GM23248 (cell line): ENCODE results near the gene C19orf25. TPM values are rescaled to one million over a fixed set of nuclear protein-coding genes. Genes with fewer than 3 reads are reported as not detected.

Experiments used
- DNase-seq: peaks from one replicate; pipeline ENCODE4 v3.0.0-alpha.2; 2015
- H2AFZ ChIP-seq: fragments of 200-600 bp; sonication (generic); 2 replicates; pipeline ENCODE4 v1.6.1; 2016; ENCODE audit warnings: antibody characterized with exemption
- H3F3A ChIP-seq: fragments of 200-600 bp; sonication (generic); 2 replicates; pipeline ENCODE4 v1.6.1; 2016; ENCODE audit warnings: mild to moderate bottlenecking, antibody characterized with exemption, mixed run types; ENCODE audit not compliant: insufficient read depth
- H3K27ac ChIP-seq: fragments of 200-600 bp; sonication (generic); 2 replicates; pipeline ENCODE4 v1.5.1; 2016; ENCODE audit warnings: mild to moderate bottlenecking
- H3K27me3 ChIP-seq: fragments of 200-600 bp; sonication (generic); replicated peaks from 2 replicates; pipeline ENCODE4 v1.6.1; 2016; ENCODE audit warnings: mild to moderate bottlenecking; ENCODE audit not compliant: insufficient read depth
- H3K36me3 ChIP-seq: fragments of 200-600 bp; sonication (generic); 2 replicates; pipeline ENCODE4 v1.6.1; 2016; ENCODE audit warnings: low read depth, mild to moderate bottlenecking
- H3K4me1 ChIP-seq: fragments of 200-600 bp; sonication (generic); 2 replicates; pipeline ENCODE4 v1.6.1; 2016; ENCODE audit warnings: mild to moderate bottlenecking; ENCODE audit not compliant: insufficient read depth
- H3K4me2 ChIP-seq: fragments of 200-600 bp; sonication (generic); one replicate; pipeline ENCODE4 v1.6.1; 2016; ENCODE audit warnings: mild to moderate bottlenecking; ENCODE audit not compliant: unreplicated experiment
- H3K4me3 ChIP-seq: fragments of 200-600 bp; sonication (generic); 2 replicates; pipeline ENCODE4 v1.5.1; 2016; ENCODE audit warnings: mild to moderate bottlenecking
- H3K79me2 ChIP-seq: fragments of 200-600 bp; sonication (generic); 2 replicates; pipeline ENCODE4 v1.6.1; 2016; ENCODE audit warnings: mild to moderate bottlenecking; ENCODE audit not compliant: insufficient read depth
- H3K9ac ChIP-seq: fragments of 200-600 bp; sonication (generic); 2 replicates; pipeline ENCODE4 v1.6.1; 2016; ENCODE audit warnings: mild to moderate bottlenecking
- H3K9me2 ChIP-seq: fragments of 200-600 bp; sonication (generic); 2 replicates; pipeline ENCODE4 v1.6.1; 2016; ENCODE audit warnings: mixed run types, mild to moderate bottlenecking, moderate library complexity; ENCODE audit not compliant: insufficient read depth
- H3K9me3 ChIP-seq: fragments of 200-600 bp; sonication (generic); one replicate; pipeline ENCODE4 v1.6.1; 2017; ENCODE audit warnings: low read depth
- H4K20me1 ChIP-seq: fragments of 200-600 bp; sonication (generic); 2 replicates; pipeline ENCODE4 v1.6.0; 2016; ENCODE audit not compliant: insufficient read depth
- EZH2 ChIP-seq: fragments of 200-600 bp; sonication (generic); IDR thresholded peaks from 2 replicates; pipeline ENCODE4 v1.6.1; 2018; ENCODE audit warnings: antibody characterized with exemption, mild to moderate bottlenecking; ENCODE audit not compliant: insufficient read depth, poor library complexity, severe bottlenecking
- EZH2phosphoT487 ChIP-seq: fragments of 200-600 bp; sonication (generic); IDR thresholded peaks from 2 replicates; pipeline ENCODE4 v1.6.1; 2018; ENCODE audit warnings: antibody characterized with exemption, moderate library complexity, mild to moderate bottlenecking, low read depth; ENCODE audit not compliant: insufficient read depth
- WGBS, 2 experiments: methylation state at CpG; one replicate each; pipeline ENCODE4 v1.1.6; 2015 to 2017; ENCODE audit warnings: low lambda C conversion rate in 2 of 2, low coverage in 1 of 2; ENCODE audit errors: missing lambda C conversion rate in 2 of 2; 5-methylcytosine and 5-hydroxymethylcytosine counted together
- in situ Hi-C: fragments of 300-500 bp; cut with MboI; formaldehyde crosslinking; loops from 2 replicates; pipeline ENCODE4 v1.15.0; 2020
- polyA plus RNA-seq: library from polyadenylated mRNA; unstranded; fragments of >200 nt; fragmentation: Nextera tagmentation; extraction: Ambion mirVana; gene quantifications from 2 replicates; pipeline ENCODE4 v1.2.1, GENCODE V29; 2016
- total RNA-seq: library from RNA; depleted of rRNA; stranded (reverse); fragments of >200 nt; shearing (Covaris generic); gene quantifications from 2 replicates; pipeline ENCODE4 v1.2.3, GENCODE V29; 2014

The C19orf25 gene
- total and polyA plus RNA-seq, 2 experiments from 2014 or later, result 34.7 to 35.9 TPM

DNA sequence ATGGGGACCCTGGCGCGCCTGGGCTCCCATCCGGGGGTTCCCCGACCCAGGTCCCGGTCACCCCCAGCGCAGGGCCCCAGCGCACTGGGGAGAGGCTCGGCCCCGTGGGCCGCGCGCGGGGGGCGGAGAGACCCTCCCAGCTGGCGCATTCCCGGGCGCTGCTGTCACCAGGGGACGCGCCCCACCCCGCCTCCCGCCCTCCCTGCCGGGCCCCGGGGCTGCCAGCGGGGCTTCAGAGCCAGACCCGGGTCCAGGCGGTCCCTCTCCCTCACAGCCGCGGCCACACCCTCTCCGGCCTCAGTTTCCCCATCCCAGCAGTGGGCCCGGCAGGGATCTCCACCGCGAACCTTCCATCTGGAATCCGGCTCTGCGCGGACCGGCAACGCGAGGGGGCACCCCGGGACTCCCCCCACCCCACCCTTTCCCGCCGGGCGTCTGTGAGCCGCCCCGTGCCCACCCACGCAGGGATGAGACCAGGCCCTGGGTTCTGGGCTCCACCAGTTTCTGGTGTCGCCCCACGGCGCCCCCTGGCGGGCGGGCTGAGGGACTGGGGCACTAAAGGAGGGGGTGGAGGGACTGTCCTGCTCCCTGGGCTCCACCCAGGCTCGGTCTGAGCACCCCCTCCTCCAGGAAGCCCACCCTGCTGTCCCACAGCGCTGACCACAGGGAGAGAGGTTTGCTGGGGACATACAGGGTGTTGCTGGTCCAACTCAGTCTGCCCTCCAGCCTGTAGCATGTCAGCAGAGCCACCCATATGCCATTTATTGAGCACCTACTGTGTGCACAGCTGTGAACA lies 34.7 kb upstream of the C19orf25 start:
- Histone ChIP-seq H3K36me3 (no peaks in the 10 kb centered on the region), H3K4me3 (peak overlapping the region; percentile 95), H2AFZ (peak overlapping the region; percentile 46), H3K4me1 (no peaks in the 10 kb centered on the region), H3F3A (peaks cover 11% of the 10 kb centered on the region; the same call in 1 of the 2 replicates), H3K27ac (peak overlapping the region; percentile 48), H3K4me2 (peak overlapping the region; percentile 78), H3K9me2 (no peaks in the 10 kb centered on the region), H3K79me2 (peaks cover 7% of the 10 kb centered on the region; the same call in 1 of the 2 replicates), H3K27me3 (no peaks in the 10 kb centered on the region), H4K20me1 (no peaks in the 10 kb centered on the region), H3K9me3 (no peaks in the 10 kb centered on the region), H3K9ac (peak overlapping the region; percentile 84)
- TF ChIP-seq EZH2phosphoT487 (no peak), EZH2 (no peak)
- 5 to 7% methylated on average over 19 to 44 of the region's 52 CpGs for WGBS, 2 experiments
- DNase-seq, result peak; percentile 86
- in situ Hi-C loops, result no loop called here

DNA sequence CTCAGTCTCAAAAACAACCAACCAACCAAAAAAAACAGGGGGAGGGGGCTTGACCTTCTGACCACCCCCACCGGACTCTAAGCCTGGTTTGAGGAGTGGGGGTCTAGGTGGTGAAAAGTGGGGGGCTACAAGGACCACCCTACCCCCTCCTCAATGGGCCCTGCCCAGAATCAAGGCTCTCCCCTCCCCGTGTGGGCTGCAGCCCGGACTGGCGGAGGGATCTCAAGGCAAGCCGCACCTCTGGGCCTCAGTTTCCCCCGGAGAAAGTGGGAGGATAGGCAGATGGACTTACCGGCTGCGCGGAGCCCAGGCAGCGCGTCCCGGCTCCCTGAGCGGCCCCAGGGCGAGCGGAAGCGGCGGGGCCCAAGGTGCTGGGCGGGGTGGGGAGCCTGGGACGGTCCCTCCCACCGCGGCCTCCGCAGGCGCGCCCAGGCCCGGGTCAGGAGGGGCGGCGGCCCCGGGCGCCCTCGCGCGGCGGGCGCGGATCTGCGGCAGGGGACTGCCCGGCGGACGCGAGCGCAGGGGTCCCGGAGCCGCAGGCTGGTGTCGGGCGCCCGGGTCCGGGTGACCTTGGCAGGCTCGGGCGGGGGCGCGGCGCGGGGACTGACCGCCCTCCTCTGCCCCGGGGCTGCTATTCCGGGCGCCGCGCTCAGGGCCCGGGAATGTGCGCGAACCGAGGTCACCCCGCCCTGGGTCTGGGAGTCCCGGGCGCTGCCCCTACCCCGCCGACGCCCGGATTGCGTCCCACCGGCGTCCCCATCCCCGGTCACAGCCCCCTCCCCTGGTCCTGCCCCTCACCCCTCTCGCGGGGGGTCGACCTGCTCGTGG lies 33.9 kb upstream of the C19orf25 start, which contains the start of gene ADAMTSL5:
Gene ADAMTSL5, minus strand, starts transcription at position 349 of the 828 bp plus-strand sequence. CDS start 2,076 bp downstream, outside the sequence.
- H3K79me2 ChIP-seq, result peaks cover 7% of the 10 kb centered on the region; the same call in 1 of the 2 replicates
- H3K9me3 ChIP-seq, result no peaks in the 10 kb centered on the region
- H3K4me3 ChIP-seq, result peak within 1 kb of the TSS; percentile 95
- H3K27ac ChIP-seq, result peak within 1 kb of the TSS; percentile 48
- H3K9me2 ChIP-seq, result no peaks in the 10 kb centered on the region
- peak; percentile 88 for DNase-seq
- H3K9ac ChIP-seq, result peak within 1 kb of the TSS; percentile 84
- H3K27me3 ChIP-seq, result no peaks in the 10 kb centered on the region
- H2AFZ ChIP-seq, result peak within 1 kb of the TSS; percentile 69
- H3K4me2 ChIP-seq, result peak within 1 kb of the TSS; percentile 78
- WGBS, 2 experiments, result 1% methylated on average over 18 to 56 of the region's 78 CpGs
- no peaks in the 10 kb centered on the region for H3K36me3 ChIP-seq
- TF ChIP-seq EZH2 (no peak), EZH2phosphoT487 (no peak)
- H4K20me1 ChIP-seq, result no peaks in the 10 kb centered on the region
- in situ Hi-C loops, result no loop called here
- H3K4me1 ChIP-seq, result no peaks in the 10 kb centered on the region
- H3F3A ChIP-seq, result peaks cover 14% of the 10 kb centered on the region; the same call in 1 of the 2 replicates

- H2AFZ ChIP-seq, result no peak overlapping the region
- TF ChIP-seq EZH2phosphoT487, result no peak
- TF ChIP-seq EZH2, result no peak
- peak overlapping the region; percentile 95 for H3K4me3 ChIP-seq
- no peaks in the 10 kb centered on the region for H4K20me1 ChIP-seq
- H3K9me2 ChIP-seq, result no peaks in the 10 kb centered on the region
- no peaks in the 10 kb centered on the region for H3K27me3 ChIP-seq
- in situ Hi-C loops, result no loop called here
- H3K4me1 ChIP-seq, result no peaks in the 10 kb centered on the region
- no peak overlapping the region for H3K27ac ChIP-seq
- 63 to 74% methylated on average over 21 to 22 of the region's 22 CpGs for WGBS, 2 experiments
- H3K9me3 ChIP-seq, result no peaks in the 10 kb centered on the region
- no peak overlapping the region for H3K9ac ChIP-seq
- DNase-seq, result no peak
- H3K79me2 ChIP-seq, result peaks cover 7% of the 10 kb centered on the region; the same call in 1 of the 2 replicates
- no peaks in the 10 kb centered on the region for H3K36me3 ChIP-seq
- peak overlapping the region; percentile 78 for H3K4me2 ChIP-seq
- H3F3A ChIP-seq, result peaks cover 14% of the 10 kb centered on the region; the same call in 1 of the 2 replicates
Measured at GRCh38 chr19:1511318-1512317, 32.6 kb upstream of the C19orf25 start.
